GM10266 (cell line): Measurements from ENCODE around the gene CCDC198.

Experiments used
- DNase-seq: peaks from one replicate; pipeline ENCODE4 v3.0.0; 2012; ENCODE audit errors: extremely low spot score
- TF ChIP-seq, protein P1 (sequence below): IDR thresholded peaks from 2 replicates; pipeline ENCODE4 v1.5.1; 2012; ENCODE audit warnings: mild to moderate bottlenecking, low read depth; ENCODE audit not compliant: control insufficient read depth, insufficient read depth; ENCODE audit errors: missing control alignments

CCDC198 gene

DNA sequence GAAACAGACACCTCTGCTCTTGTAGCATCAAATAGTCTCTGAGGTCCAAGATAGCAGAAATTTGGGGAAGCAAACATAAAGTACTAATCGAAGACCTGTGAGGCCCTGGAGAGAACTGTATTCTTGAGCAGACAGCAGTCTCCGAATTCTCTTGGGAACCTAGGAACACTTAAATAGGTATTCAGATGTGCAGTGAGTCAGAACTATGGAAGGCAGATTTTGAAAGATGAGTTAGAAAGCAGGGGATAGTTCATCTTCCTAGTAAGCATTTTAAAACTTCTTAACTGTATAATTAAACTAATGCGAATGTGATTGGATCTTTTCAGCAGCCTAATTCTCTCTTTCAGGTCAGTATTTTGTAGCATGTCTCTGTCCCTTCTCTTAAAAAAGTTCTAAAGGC, 72.7 kb downstream of the CCDC198 start:
- TF ChIP-seq, protein P1, sequence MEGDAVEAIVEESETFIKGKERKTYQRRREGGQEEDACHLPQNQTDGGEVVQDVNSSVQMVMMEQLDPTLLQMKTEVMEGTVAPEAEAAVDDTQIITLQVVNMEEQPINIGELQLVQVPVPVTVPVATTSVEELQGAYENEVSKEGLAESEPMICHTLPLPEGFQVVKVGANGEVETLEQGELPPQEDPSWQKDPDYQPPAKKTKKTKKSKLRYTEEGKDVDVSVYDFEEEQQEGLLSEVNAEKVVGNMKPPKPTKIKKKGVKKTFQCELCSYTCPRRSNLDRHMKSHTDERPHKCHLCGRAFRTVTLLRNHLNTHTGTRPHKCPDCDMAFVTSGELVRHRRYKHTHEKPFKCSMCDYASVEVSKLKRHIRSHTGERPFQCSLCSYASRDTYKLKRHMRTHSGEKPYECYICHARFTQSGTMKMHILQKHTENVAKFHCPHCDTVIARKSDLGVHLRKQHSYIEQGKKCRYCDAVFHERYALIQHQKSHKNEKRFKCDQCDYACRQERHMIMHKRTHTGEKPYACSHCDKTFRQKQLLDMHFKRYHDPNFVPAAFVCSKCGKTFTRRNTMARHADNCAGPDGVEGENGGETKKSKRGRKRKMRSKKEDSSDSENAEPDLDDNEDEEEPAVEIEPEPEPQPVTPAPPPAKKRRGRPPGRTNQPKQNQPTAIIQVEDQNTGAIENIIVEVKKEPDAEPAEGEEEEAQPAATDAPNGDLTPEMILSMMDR: no peak

DNA sequence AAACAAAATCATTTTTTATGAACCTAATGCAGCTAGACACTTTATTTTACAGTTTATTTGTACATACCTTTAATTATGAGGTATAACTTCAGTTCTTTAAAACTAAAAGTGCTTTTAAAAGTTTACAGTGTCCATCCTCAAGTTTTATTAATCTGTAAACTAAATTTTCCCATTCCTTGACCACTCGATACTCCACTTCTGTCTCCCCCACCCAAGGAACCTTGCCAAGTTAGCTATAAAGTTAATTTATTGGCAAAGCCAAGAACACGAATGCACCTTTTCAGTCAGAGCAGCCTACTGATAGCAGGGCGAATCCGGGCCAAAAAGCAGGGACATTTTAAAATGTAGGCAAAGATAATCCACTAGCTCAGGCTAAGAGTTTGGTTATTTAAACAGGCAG, 73.6 kb downstream of the CCDC198 start:
- TF ChIP-seq, protein P1: no peak
- no peak for DNase-seq

More for the DNA sequence above, 72.7 kb downstream of the CCDC198 start:
- no peak for DNase-seq
